Measurements from ENCODE around the gene DHX38.
A peak's percentile ranks its signal among the peaks of the same experiment; 100 is the strongest.

DHX38 gene

DNA sequence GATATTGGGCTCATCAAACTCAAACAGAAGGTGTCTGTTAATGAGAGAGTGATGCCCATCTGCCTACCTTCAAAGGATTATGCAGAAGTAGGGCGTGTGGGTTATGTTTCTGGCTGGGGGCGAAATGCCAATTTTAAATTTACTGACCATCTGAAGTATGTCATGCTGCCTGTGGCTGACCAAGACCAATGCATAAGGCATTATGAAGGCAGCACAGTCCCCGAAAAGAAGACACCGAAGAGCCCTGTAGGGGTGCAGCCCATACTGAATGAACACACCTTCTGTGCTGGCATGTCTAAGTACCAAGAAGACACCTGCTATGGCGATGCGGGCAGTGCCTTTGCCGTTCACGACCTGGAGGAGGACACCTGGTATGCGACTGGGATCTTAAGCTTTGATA lies 33.2 kb upstream of the DHX38 start:
- TF ChIP-seq EGR1 (IDR thresholded peaks at IDR 0.05): no peak
- no peak for TF ChIP-seq CEBPB (IDR thresholded peaks at IDR 0.05)
- no peak for TF ChIP-seq TCF12 (IDR thresholded peaks at IDR 0.05; ENCODE audit: low read depth)
- TF ChIP-seq NFIC (IDR thresholded peaks at IDR 0.05): no peak
- TF ChIP-seq ZBTB7A (IDR thresholded peaks at IDR 0.05; ENCODE audit: low read depth): no peak
- TF ChIP-seq, protein P1, sequence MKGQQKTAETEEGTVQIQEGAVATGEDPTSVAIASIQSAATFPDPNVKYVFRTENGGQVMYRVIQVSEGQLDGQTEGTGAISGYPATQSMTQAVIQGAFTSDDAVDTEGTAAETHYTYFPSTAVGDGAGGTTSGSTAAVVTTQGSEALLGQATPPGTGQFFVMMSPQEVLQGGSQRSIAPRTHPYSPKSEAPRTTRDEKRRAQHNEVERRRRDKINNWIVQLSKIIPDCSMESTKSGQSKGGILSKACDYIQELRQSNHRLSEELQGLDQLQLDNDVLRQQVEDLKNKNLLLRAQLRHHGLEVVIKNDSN (IDR thresholded peaks at IDR 0.05): no peak
- TF ChIP-seq, protein P2, sequence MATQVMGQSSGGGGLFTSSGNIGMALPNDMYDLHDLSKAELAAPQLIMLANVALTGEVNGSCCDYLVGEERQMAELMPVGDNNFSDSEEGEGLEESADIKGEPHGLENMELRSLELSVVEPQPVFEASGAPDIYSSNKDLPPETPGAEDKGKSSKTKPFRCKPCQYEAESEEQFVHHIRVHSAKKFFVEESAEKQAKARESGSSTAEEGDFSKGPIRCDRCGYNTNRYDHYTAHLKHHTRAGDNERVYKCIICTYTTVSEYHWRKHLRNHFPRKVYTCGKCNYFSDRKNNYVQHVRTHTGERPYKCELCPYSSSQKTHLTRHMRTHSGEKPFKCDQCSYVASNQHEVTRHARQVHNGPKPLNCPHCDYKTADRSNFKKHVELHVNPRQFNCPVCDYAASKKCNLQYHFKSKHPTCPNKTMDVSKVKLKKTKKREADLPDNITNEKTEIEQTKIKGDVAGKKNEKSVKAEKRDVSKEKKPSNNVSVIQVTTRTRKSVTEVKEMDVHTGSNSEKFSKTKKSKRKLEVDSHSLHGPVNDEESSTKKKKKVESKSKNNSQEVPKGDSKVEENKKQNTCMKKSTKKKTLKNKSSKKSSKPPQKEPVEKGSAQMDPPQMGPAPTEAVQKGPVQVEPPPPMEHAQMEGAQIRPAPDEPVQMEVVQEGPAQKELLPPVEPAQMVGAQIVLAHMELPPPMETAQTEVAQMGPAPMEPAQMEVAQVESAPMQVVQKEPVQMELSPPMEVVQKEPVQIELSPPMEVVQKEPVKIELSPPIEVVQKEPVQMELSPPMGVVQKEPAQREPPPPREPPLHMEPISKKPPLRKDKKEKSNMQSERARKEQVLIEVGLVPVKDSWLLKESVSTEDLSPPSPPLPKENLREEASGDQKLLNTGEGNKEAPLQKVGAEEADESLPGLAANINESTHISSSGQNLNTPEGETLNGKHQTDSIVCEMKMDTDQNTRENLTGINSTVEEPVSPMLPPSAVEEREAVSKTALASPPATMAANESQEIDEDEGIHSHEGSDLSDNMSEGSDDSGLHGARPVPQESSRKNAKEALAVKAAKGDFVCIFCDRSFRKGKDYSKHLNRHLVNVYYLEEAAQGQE (IDR thresholded peaks at IDR 0.05; ENCODE audit: low read depth): no peak
- TF ChIP-seq, protein P3, sequence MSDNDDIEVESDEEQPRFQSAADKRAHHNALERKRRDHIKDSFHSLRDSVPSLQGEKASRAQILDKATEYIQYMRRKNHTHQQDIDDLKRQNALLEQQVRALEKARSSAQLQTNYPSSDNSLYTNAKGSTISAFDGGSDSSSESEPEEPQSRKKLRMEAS (IDR thresholded peaks at IDR 0.05): no peak
- TF ChIP-seq FOXM1 (IDR thresholded peaks at IDR 0.05; ENCODE audit: borderline replicate concordance, low read depth): no peak
- TF ChIP-seq EP300 (IDR thresholded peaks at IDR 0.05; ENCODE audit: borderline replicate concordance): no peak
- no peak for TF ChIP-seq TEAD4 (IDR thresholded peaks at IDR 0.05)
- no peak for TF ChIP-seq YY1 (IDR thresholded peaks at IDR 0.05; ENCODE audit: low read depth)
- TF ChIP-seq RAD21 (IDR thresholded peaks at IDR 0.05; ENCODE audit: low read depth): no peak
- no peak for TF ChIP-seq CREB1 (IDR thresholded peaks at IDR 0.05; ENCODE audit: low read depth)
- no peak for TF ChIP-seq TAF1 (IDR thresholded peaks at IDR 0.05; ENCODE audit: low read depth)

- TF ChIP-seq, protein P1 (IDR thresholded peaks at IDR 0.05): no peak
- TF ChIP-seq TAF1 (IDR thresholded peaks at IDR 0.05; ENCODE audit: low read depth): no peak
- no peak for TF ChIP-seq ZBTB7A (IDR thresholded peaks at IDR 0.05; ENCODE audit: low read depth)
- no peak for TF ChIP-seq RAD21 (IDR thresholded peaks at IDR 0.05; ENCODE audit: low read depth)
- no peak for TF ChIP-seq EP300 (IDR thresholded peaks at IDR 0.05; ENCODE audit: borderline replicate concordance)
- no peak for TF ChIP-seq YY1 (IDR thresholded peaks at IDR 0.05; ENCODE audit: low read depth)
- TF ChIP-seq, protein P3 (IDR thresholded peaks at IDR 0.05): no peak
- no peak for TF ChIP-seq TEAD4 (IDR thresholded peaks at IDR 0.05)
- no peak for TF ChIP-seq CEBPB (IDR thresholded peaks at IDR 0.05)
- TF ChIP-seq NFIC (IDR thresholded peaks at IDR 0.05): no peak
These were observed 32.1 kb upstream of the DHX38 start for GRCh38 chr16:72061564-72061963.

GRCh38 chr16:72064361-72064894 lies 29.2 kb upstream of the DHX38 start:
- TF ChIP-seq RAD21 (IDR thresholded peaks at IDR 0.05; ENCODE audit: low read depth) (no peak), TAF1 (IDR thresholded peaks at IDR 0.05; ENCODE audit: low read depth) (no peak), EP300 (IDR thresholded peaks at IDR 0.05; ENCODE audit: borderline replicate concordance) (no peak), ZBTB7A (IDR thresholded peaks at IDR 0.05; ENCODE audit: low read depth) (no peak), TCF12 (IDR thresholded peaks at IDR 0.05; ENCODE audit: low read depth) (no peak), YY1 (IDR thresholded peaks at IDR 0.05; ENCODE audit: low read depth) (no peak), CREB1 (IDR thresholded peaks at IDR 0.05; ENCODE audit: low read depth) (no peak), TEAD4 (IDR thresholded peaks at IDR 0.05) (no peak), CEBPB (IDR thresholded peaks at IDR 0.05) (no peak), NFIC (IDR thresholded peaks at IDR 0.05) (no peak), EGR1 (IDR thresholded peaks at IDR 0.05) (no peak)
- TF ChIP-seq, protein P2 (IDR thresholded peaks at IDR 0.05; ENCODE audit: low read depth): no peak
- TF ChIP-seq, protein P3 (IDR thresholded peaks at IDR 0.05): no peak
- TF ChIP-seq, protein P1 (IDR thresholded peaks at IDR 0.05): no peak

DNA sequence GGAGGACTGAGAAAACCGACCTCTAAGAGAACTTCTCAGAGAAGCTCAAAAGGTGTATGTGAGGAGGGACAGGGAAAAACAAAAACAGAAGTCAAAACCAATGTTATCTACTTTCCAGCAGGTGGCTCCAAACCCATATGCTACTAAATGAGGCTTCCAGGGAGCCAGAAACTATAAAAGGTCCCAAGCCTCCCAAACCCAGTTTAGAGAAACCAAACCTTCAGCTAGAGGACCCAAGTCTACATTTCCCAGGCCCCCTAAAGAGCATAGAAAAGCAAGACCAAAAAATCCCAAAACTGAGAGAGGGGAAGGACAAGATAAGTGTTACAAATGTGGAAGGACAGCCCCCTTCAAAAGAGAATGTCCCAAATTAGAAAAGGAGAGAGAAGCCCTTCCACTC lies 26.9 kb upstream of the DHX38 start:
- TF ChIP-seq RAD21 (IDR thresholded peaks at IDR 0.05; ENCODE audit: low read depth) (peak; percentile 65), CEBPB (IDR thresholded peaks at IDR 0.05) (no peak)

GRCh38 chr16:72068930-72069329 lies 24.7 kb upstream of the DHX38 start:
- TF ChIP-seq TEAD4 (IDR thresholded peaks at IDR 0.05): no peak
- TF ChIP-seq, protein P2 (IDR thresholded peaks at IDR 0.05; ENCODE audit: low read depth): no peak
- no peak for TF ChIP-seq ZBTB7A (IDR thresholded peaks at IDR 0.05; ENCODE audit: low read depth)
- TF ChIP-seq TCF12 (IDR thresholded peaks at IDR 0.05; ENCODE audit: low read depth): no peak
- TF ChIP-seq FOXM1 (IDR thresholded peaks at IDR 0.05; ENCODE audit: borderline replicate concordance, low read depth): no peak
- TF ChIP-seq, protein P3 (IDR thresholded peaks at IDR 0.05): no peak

All from Ishikawa (cell line).